Progenitor cell of endocrine pancreas (in vitro differentiated cells): ENCODE data around the gene CAPN7. TPM values are rescaled to one million over a fixed set of nuclear protein-coding genes. Genes with fewer than 3 reads are reported as not detected.

Experiments
- DNase-seq: peaks from one replicate; pipeline ENCODE4 v3.0.0; 2021; ENCODE audit warnings: low spot score; ENCODE audit not compliant: unreplicated experiment
- H3K27ac Mint-ChIP-seq: 2 replicates; pipeline ENCODE4 v1.8.0; 2021; ENCODE audit warnings: mild to moderate bottlenecking, moderate library complexity, mixed read lengths
- H3K27me3 Mint-ChIP-seq: 2 replicates; pipeline ENCODE4 v1.8.0; 2021; ENCODE audit warnings: mixed read lengths
- H3K36me3 Mint-ChIP-seq: 2 replicates; pipeline ENCODE4 v1.8.0; 2022; ENCODE audit warnings: mixed read lengths; ENCODE audit not compliant: insufficient read depth
- H3K4me1 Mint-ChIP-seq: 2 replicates; pipeline ENCODE4 v1.8.0; 2021; ENCODE audit warnings: low read depth, mixed read lengths
- H3K4me3 Mint-ChIP-seq: 2 replicates; pipeline ENCODE4 v1.8.0; 2021; ENCODE audit warnings: low read depth, mild to moderate bottlenecking, moderate library complexity, mixed read lengths
- H3K9me3 Mint-ChIP-seq: 2 replicates; pipeline ENCODE4 v1.8.0; 2021; ENCODE audit warnings: low read depth, mixed read lengths
- CTCF ChIP-seq: fragments of 200-600 bp; sonication (generic); IDR thresholded peaks from one replicate; pipeline ENCODE4 v1.5.0; 2021; ENCODE audit warnings: antibody characterized with exemption, mild to moderate bottlenecking; ENCODE audit not compliant: unreplicated experiment
- total RNA-seq: library from RNA; stranded (reverse); gene quantifications from 2 replicates; pipeline ENCODE4 v1.2.1, GENCODE V29; 2021

Gene CAPN7
- total RNA-seq, 1 donor from 2014 or later, result 46.3 TPM

GRCh38 chr3:15223685-15224572 lies 17.9 kb downstream of the CAPN7 start:
- DNase-seq, result no peak
- Mint-ChIP-seq H3K36me3 (peaks cover 20% of the 10 kb centered on the region), H3K27ac (peak overlapping the region; percentile 77), H3K9me3 (no peaks in the 10 kb centered on the region), H3K4me3 (no peak overlapping the region), H3K27me3 (no peaks in the 10 kb centered on the region), H3K4me1 (peaks cover 3% of the 10 kb centered on the region)
- TF ChIP-seq CTCF, result no peak

- no peaks in the 10 kb centered on the region for H3K27me3 Mint-ChIP-seq
- no peak overlapping the region for H3K27ac Mint-ChIP-seq
- no peak overlapping the region for H3K4me3 Mint-ChIP-seq
- no peak for TF ChIP-seq CTCF
- DNase-seq, result no peak
- peaks cover 16% of the 10 kb centered on the region for H3K36me3 Mint-ChIP-seq
- no peaks in the 10 kb centered on the region for H3K9me3 Mint-ChIP-seq
- H3K4me1 Mint-ChIP-seq, result peaks cover 3% of the 10 kb centered on the region
Observed at GRCh38 chr3:15228147-15228546, 22.1 kb downstream of the CAPN7 start.

- Mint-ChIP-seq H3K27me3 (no peaks in the 10 kb centered on the region), H3K36me3 (peaks cover 19% of the 10 kb centered on the region), H3K4me1 (peaks cover 3% of the 10 kb centered on the region), H3K9me3 (no peaks in the 10 kb centered on the region), H3K4me3 (no peak overlapping the region), H3K27ac (no peak overlapping the region)
- no peak for DNase-seq
- TF ChIP-seq CTCF, result no peak
Observed at GRCh38 chr3:15229262-15229661, 23.2 kb downstream of the CAPN7 start.

- Mint-ChIP-seq H3K36me3 (peaks cover 28% of the 10 kb centered on the region), H3K27ac (no peak overlapping the region), H3K4me1 (peaks cover 38% of the 10 kb centered on the region), H3K4me3 (no peak overlapping the region), H3K27me3 (no peaks in the 10 kb centered on the region), H3K9me3 (no peaks in the 10 kb centered on the region)
- no peak for DNase-seq
- peak; percentile 22 for TF ChIP-seq CTCF
Observed at GRCh38 chr3:15241341-15241740, 35.3 kb downstream of the CAPN7 start.

GRCh38 chr3:15243822-15244482 lies 37.9 kb downstream of the CAPN7 start:
- H3K4me1 Mint-ChIP-seq, result peaks cover 42% of the 10 kb centered on the region
- TF ChIP-seq CTCF, result no peak
- no peaks in the 10 kb centered on the region for H3K27me3 Mint-ChIP-seq
- H3K27ac Mint-ChIP-seq, result no peak overlapping the region
- no peak for DNase-seq
- H3K36me3 Mint-ChIP-seq, result peaks cover 35% of the 10 kb centered on the region
- no peak overlapping the region for H3K4me3 Mint-ChIP-seq
- H3K9me3 Mint-ChIP-seq, result no peaks in the 10 kb centered on the region
